ENCODE measurements around the gene PLBD1.

Gene PLBD1

DNA sequence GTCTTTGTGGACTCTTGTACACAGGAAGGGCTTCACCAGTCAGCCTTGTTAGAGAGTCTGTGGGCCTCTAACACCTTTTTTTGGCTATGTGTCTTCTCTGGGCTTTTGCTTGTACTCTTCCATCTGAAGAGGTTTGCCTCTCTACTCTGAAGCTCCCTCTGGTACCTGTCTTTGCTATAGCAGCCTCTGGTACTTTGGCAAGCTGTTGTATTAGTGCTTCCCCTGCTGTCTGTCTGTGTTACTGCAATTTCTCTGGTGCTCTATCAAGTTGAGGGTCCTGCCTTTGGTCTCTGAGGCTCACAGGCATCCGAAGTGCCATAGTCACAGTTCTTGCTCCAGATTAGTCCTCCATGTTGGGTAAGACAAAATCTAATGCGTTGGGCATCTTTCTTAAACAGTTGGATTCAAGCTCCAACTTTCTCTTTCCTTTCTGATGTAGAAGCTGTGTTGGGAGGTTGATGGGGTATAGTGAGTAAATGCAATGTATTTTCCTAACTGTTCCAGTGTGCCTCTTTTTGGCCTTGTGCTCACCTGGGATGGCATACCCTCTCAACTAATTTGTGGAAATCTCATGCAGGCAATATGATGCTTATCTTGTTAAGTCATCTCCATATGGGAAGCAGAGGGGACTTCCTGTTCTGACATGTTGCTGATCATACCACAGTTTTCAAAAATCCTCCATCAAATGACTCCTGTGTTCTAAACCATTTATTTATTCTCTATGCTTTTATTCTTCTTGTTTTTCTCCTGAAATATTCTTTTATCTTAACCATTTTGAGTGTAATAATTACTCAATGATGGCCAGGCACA is 113.4 kb downstream of the PLBD1 start:
- peak overlapping the region; percentile 15 to 87 for H3K27ac Mint-ChIP-seq
- H3K27me3 Mint-ChIP-seq: no peaks in the 10 kb centered on the region
- peaks cover 78% of the 10 kb centered on the region for H3K36me3 Mint-ChIP-seq (ENCODE audit: insufficient read depth)
- H3K4me1 Mint-ChIP-seq (ENCODE audit: low read depth in 2 of 2): peaks cover 45 to 62% of the 10 kb centered on the region in 2 donors
- H3K4me3 Mint-ChIP-seq: peak overlapping the region; percentile 13 to 62
- DNase-seq (peak; percentile 15 to 27 (median 20)), ATAC-seq (replicated peaks) (peak; percentile 91)
- no peaks in the 10 kb centered on the region for H3K9me3 Mint-ChIP-seq
